ENCODE measurements around the gene GDF10.

GDF10 gene, protein sequence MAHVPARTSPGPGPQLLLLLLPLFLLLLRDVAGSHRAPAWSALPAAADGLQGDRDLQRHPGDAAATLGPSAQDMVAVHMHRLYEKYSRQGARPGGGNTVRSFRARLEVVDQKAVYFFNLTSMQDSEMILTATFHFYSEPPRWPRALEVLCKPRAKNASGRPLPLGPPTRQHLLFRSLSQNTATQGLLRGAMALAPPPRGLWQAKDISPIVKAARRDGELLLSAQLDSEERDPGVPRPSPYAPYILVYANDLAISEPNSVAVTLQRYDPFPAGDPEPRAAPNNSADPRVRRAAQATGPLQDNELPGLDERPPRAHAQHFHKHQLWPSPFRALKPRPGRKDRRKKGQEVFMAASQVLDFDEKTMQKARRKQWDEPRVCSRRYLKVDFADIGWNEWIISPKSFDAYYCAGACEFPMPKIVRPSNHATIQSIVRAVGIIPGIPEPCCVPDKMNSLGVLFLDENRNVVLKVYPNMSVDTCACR

DNA sequence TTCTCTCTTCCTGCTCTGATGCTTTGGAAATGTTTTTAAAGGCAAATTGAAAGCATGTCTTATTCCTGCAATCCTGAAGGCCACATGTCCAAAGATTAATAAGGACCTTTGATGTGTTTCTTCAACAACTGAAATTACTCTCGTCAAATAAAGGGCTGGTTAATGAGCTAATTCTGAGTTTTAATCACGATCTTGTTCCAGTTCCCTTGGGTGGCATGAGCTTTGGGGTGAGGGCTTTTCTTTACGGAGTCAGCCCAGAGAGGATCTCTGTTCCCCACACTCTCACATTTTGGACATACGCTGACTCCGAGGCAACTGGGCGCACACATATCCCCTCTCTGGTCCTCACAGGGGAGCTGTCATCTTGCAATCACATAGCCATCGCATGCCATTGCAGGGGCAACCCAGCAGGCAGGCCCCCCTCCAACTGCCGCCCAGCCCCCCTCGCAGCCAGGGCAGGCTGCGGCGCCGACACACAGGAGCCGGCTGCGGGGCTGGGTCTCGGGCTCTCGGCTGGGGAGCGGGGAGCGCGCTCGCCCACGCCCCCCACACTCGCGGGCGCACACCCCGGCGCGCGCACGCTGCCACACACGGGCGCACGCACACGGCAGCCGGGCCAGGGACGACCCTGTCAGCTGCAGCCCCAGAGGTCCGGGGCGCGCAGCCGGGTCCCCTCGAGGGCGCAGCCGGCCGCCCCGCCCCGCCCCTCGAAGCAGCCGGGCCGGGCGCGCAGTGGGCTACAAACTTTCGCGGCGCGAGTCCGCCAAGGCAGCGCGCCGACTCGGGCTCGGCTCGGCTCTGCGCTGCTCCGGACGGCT is at the start of gene GDF10:
TSS of gene GDF10 (plus strand) at position 587 of the 818 bp plus-strand sequence. CDS start 455 bp downstream, outside the sequence.
- H3K27ac ChIP-seq, result no peak within 1 kb of the TSS
- no peak for DNase-seq (ENCODE audit: low read depth, low spot score)

DNA sequence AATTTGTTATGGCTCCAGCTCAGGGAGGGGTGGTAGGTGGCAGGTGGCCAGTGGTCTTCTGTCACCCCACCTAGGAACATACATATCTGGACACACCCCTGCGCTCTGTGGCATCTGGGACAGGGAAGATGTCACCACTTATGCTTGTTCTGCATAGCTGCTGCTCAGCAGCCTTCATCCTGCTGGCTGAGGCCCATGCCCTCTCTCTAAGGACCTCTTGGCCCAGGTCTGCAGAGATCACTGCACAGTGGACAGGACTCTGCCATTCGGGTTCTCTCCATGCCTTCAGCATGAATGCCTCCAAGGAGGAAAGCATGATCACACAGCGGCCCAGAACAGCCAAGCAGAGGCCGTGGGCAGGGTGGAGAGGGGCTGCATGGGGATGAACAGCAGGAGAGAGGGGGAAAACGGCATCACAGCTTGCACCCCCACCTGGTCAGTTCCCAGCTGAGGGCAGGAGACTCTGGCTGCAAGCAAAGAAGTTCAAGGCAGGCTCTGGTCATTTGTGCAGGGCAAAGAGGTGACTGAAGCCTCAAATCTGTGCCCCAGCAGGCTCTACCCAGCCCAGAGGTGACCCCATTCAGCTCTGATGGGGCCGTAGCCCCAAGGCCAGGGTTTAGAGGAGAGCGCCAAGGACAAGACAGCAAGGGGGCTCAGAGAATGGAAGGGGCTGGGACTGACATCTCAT is 47.8 kb upstream of the GDF10 start:
- no peak for DNase-seq (ENCODE audit: low read depth, low spot score)
- no peak overlapping the region for H3K27ac ChIP-seq

DNA sequence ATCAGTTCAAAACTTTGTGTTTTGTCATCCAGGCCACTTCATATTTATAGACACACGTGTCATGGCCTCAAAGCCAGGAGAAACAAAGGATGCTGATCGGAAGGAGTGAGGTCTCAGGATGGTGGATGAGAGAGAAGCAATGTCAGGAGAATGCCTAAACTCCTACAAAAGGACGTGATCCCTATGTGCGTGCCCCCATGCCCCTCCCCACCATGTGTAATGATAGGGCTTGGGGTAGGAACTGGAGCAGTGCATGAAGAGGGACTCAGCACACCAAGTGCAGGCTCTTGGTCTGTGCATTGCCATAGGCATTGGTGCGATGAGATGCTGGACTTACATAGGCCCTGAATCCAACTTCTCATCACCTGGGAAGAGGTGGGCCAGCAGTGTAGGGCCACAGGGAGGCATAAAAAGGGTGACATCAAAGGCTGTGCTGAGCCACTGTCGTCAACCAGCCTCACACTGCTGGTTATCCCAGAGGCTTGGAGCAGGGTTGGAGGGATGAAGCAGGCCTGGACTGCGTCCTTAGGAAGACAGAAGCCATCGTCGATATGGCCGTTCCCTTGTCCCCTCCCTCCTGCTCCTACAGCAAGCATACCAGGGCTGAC is 46.9 kb upstream of the GDF10 start:
- no peak for DNase-seq (ENCODE audit: low read depth, low spot score)
- H3K27ac ChIP-seq, result no peak overlapping the region

DNA sequence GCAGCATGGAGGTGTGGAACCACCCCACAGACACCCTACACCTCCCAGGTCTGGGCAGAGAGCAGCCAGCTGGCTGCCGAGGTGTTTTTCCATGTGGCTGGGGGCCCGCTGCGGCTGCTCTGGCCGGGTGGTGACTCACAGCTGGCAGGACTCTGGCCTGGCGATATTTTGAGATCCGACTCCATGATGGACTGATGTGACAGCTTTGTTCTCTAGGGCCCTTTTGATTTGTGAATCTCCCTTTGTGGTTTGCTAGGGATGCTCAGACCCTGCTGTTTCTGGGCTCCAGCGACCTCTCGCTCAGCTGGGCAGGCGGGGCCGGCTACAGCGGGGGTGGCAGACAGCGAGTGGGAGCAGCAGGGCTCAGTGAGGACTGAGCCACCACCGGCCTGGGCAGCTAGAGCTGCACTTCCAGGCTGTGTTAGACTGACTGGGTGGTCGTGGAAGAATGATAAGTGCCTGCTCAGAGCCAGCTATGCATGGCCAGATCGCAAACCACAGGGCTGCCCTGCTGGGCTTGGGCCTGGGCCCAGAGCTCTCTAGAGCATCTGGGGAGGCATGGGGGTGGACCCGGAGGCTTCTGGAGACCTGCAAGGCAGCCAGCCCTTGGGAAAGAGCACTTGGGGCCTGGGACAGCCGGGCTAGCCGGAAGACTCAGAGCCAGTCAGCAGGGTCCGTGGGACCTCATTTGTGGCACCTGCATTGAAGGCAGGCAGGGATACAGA is 46.2 kb upstream of the GDF10 start:
- no peak for DNase-seq (ENCODE audit: low read depth, low spot score)
- H3K27ac ChIP-seq, result no peak overlapping the region

DNA sequence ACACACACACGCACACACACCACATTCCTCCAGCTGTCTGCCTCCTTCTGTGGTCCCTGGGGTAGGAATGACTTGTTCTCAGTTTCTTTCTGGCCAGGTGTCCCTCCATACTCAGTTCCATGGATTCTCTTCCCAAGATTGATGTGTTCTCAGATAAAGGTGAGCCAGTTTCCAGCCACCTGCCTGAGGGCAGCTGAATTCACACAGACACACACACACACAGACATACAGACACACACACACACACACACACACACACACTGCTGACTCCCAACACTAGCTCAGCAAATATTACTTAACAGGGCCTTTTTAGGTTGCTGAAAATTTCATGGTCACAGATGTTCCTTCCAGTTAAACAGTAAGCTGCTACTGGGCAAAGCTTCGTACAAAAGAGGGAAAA is 45.4 kb upstream of the GDF10 start:
- no peak overlapping the region for H3K27ac ChIP-seq
- DNase-seq (ENCODE audit: low read depth, low spot score), result no peak

DNA sequence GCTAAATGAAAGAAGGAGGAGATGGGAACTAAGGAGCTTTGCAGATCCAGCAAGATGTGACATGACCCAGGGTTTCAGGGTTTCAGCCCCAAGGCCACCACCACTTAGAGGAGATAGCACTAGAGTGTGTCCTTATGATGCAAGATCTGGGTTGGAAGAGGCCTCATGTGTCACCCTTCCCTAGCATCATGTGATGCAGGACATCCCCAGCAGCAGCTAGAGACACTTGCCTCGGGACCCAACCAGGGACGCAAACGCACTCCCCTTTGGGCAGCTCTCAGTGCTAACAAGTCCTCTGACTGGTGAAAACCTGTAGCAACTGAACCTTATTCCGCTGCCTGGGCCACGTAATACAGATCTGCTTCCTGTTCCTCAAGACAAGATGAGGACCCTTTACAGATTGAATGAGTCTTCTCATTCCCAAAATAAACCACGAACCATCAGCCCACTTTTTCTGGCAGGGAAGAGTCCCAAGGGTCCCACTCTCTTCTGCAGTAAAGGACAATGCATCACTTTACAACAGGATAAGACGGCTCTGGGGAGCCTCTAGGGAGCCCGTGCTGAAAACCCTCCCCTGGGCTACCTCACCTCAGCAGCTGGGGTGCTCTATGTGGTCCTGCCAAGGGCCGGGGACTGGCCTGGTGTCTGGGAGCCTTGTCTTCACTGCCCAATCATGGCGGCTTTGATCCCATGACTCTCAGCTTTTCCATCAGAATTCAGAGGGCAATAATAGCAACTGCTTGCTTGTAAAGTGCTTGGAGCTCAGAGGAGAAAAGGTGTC is 44.8 kb upstream of the GDF10 start:
- no peak overlapping the region for H3K27ac ChIP-seq
- no peak for DNase-seq (ENCODE audit: low read depth, low spot score)

DNA sequence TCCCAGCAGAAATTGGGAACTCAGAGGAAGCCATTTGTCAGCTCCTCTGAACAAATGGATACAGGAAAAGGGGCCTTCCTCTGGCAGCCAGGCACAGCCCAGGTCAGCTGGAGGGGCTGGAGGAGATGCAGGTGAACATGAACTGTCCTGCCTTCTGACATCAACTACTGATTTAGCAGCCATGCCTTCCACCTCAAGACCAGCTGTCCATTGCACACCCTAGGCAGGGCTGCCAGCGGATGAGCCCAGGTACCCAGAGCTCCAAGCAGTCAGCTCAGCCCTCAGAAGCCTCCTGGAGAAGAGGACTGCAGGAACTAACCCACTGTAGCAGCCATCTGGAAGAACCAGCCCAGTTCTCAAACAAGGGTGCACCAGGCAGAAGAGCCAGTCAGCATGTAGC is 44.1 kb upstream of the GDF10 start:
- H3K27ac ChIP-seq, result no peak overlapping the region
- no peak for DNase-seq (ENCODE audit: low read depth, low spot score)

DNA sequence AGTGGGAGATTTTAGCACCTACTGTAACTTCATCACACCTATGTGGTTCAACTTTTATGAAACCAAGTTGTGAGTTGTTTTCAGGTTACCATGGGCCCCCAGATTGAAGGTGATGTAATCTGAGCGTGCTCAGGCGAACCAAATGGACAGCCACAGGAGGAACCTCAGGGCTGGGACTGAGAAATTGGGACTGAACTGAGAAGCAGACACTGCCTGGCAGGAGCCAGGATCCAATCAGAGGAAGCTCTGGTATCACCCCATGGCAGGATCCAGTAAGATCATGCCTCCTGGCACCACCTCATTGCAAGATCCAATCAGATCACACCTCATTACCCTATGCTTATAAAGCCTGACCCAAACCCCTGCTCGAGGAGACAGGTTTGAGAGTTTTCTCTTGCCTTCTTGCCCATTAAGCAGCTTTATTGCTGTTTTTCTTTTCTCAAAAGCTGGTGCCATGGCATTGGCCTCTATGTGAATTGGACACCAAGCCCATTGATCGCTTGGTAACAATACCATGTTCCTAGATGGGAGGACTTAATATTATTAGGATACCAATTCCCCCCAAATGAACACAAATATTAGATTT is 43.2 kb upstream of the GDF10 start:
- no peak overlapping the region for H3K27ac ChIP-seq

DNA sequence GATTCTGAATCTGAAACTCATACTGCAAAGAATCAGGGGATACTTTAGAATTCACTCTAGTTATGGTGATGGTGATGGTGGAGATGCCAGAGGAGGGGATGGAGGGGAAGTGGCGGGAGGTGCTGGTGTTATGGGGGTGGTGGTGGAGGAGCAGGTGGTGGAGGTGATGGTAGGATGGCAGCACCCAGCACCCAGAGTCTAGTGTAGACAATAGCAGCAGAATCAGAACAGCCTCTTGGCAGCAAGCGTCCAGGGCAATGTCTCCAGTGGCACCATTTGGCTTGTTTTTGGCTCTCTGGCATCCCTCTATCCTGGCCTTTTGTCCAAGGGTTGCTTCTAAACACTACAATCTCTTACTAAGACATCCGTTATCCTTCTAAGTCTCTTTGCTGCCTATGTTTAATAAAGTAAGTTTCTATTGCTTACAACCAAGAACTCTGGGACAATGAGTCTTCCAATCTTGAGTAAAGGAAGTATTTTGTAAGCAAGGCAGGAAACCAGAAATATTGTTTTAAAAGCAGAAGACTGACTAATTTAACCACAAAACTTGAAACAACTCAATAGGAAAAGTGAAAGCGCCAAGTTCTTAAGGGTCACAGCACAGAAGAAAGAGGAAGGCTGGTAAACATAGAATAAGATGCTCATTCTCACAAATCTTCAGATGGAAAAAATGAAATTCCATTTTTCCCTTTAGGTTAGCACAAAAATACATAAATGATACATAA is 42.4 kb upstream of the GDF10 start:
- no peak for DNase-seq (ENCODE audit: low read depth, low spot score)
- no peak overlapping the region for H3K27ac ChIP-seq

More for the DNA sequence above, 43.2 kb upstream of the GDF10 start:
- DNase-seq (ENCODE audit: low read depth, low spot score), result no peak

DNA sequence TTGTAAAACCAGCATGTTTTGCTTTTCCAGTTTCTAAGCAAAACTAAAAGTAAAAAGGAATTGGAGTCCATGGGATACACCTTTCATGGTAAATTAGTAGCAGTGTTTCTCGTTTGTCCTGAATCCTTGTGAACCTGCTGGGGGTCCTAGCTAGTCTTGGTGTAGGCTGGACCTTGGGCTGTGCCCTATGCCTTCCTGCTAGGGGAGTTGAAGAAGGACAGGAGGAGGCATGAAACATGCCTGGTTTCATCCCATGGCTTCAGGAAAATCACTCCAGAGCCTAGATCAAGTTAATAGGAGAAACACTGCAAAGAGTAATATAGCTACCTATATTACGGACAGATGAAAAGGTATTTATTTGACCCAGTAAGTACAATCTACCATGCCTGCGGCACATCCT is 41.1 kb upstream of the GDF10 start:
- no peak for DNase-seq (ENCODE audit: low read depth, low spot score)
- no peak overlapping the region for H3K27ac ChIP-seq

DNA sequence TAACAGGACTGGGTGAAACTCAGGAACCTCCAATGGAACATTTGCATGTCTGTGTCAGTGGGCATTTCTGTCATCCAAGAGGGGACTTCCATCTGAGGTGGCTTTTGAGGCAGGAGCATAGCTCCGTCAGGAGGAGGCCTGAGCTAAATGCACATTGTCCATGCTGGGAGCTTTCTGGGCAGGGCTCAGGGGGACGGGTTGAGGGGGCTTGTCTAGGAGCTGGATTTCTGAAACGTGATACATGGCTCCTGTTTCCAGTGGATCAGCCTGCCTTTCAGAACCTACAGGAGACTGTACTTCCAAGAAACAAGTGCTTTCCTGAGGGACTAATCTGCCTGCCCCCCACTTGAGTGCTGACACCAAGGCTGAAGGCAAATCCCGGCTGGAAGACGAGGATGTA is 40.5 kb upstream of the GDF10 start:
- no peak for DNase-seq (ENCODE audit: low read depth, low spot score)
- no peak overlapping the region for H3K27ac ChIP-seq

DNA sequence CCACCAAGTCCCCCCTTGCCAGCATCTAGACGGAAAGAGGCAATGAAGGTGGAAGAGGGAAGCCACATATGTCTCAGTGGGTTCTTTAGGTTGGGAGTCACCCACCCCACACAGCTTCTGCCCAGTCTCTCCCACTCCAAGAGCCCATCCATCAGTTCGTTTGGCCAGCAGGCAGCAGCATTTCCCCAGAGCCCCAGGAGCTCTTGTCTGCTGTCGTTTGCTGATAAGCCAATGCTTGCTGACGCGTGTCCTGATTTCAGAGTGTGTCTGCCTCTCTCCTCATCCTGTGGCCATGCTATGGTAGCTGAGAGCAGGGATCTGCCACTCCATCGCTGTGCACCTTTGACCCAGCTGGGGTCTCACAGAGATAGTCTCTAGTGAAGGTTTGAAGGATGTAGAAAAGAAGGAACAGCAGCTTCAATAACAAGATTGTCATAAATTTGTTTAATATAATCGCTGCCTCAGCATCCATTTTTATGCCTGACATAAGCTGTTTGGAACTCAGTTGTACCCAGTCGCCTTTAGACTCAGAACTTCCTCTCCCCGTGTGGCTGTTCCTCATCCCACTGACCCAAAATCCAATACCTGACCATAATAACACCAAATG is 39.4 kb upstream of the GDF10 start:
- no peak overlapping the region for H3K27ac ChIP-seq

DNA sequence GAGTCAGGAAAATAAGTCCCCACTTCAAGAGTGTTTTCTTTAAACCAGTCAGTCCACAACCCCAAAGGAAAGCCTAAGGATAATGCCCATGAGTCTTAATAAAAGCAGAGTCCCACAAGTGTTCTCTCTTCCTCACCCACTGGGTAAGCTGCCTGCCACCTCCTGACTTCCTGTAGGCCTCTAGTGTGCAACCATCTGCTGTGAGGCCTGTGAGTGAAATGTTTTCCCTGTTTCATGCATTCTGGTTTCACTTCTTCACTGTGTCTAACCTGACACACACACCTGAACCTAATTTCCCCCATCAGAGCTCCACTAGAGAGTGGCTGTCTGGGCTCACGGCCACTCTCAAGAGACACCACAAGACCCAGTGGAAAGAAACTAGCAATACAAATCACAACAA is 38.9 kb upstream of the GDF10 start:
- no peak overlapping the region for H3K27ac ChIP-seq
- DNase-seq (ENCODE audit: low read depth, low spot score), result no peak

More for the DNA sequence above, 39.4 kb upstream of the GDF10 start:
- no peak for DNase-seq (ENCODE audit: low read depth, low spot score)

DNA sequence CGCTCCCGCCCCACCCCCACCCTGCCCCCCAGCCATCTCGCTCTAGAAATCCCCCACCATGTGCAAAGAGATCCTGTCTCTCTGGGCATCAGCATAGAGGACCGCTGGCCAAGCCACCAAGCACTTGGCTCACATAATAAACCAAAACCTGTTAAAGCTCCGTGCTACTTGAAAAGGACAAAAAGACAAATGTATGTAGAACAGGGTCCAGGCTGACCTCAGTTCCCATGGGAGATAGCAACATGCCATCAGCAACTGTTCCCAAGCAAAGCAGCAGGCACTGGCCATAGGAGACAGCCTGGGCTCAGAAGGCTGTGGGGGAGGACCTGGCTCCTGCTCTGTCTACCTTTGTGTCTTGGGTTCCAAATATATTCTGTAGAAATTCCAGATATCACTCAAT is 38.4 kb upstream of the GDF10 start:
- no peak for DNase-seq (ENCODE audit: low read depth, low spot score)
- no peak overlapping the region for H3K27ac ChIP-seq

DNA sequence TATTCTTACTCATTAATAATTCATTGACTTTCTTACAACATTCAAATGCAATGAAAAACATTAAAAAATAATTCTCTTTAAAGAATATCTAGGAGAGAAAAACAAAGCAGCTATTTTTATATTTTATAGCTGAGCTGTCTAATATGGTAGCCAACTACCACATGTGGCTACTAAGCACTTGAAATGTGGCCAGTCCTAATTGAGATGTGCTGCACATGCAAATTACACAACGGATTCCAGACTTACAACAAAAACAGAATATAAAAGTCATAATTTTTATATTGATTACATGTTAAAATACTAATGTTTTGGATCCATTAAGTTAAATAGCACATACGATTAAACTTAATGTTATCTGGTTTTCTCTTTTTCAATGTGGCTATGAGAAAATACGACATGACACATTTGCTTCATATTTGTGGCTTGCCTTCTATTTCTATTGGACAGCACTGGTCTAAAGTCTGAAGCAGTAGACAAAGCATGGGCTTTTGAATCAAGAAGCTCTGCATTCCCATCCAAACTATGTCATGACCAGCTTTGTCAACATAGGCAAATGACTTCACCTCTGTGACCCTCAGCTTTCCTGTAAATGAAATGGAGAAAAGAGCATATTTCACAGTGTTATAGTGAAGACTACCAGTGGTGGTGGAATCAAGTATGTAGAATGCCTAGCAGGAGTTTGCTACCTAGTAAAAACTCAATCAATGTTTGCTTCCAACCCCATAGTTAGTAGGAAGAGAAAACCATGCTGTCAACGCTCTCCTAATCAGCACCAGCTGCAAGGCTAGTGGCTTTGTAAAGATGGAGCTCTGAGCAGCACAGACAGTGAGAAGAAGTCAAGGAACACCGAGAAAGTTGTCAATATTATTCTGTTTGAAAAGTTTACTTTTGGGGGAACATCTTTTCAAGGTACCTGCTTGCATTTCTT is 37.1 kb upstream of the GDF10 start:
- H3K27ac ChIP-seq, result no peak overlapping the region
- no peak for DNase-seq (ENCODE audit: low read depth, low spot score)

DNA sequence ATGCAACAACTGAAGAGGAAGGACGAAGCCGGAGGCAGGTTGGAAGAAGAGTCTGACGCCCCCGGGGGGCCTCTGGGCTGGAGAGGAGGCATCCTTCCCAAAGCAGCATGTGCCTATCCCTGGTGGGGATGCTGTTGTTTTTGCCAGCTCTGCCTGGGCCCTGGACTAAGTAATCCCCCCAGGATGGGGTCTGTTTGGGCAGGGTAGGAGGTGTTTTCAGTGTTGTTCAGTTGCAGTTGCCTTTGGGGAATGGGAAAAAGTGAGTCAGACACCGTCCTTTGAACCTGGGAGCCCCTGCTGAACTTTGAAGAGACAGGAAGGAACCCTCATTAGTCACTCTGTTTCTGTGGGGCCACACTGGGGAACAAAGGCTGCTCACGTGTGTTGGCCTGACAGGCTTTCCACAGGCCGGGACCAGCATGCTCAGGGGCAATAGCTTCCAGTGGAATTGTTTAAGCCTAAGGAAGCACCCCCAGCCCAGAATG is 35.2 kb upstream of the GDF10 start:
- H3K27ac ChIP-seq, result no peak overlapping the region
- no peak for DNase-seq (ENCODE audit: low read depth, low spot score)

Data from epithelial cell of prostate (primary cell).